Endothelial cell of umbilical vein (primary cell): ENCODE results near the gene HSDL2.

Experiments used
- CTCF ChIP-seq, 2 donors: IDR thresholded peaks; 1 replicate in 1 of 2; 2 replicates in 1 of 2; pipeline ENCODE4 v1.5.1; 2011; ENCODE audit warnings: low read length in 2 of 2, mild to moderate bottlenecking in 2 of 2, moderate library complexity in 2 of 2, control low read depth in 1 of 2, inconsistent platforms in 1 of 2, low read depth in 1 of 2; ENCODE audit not compliant: insufficient read depth in 1 of 2; ENCODE audit errors: extremely low read depth in 1 of 2
- EZH2 ChIP-seq: IDR thresholded peaks from 2 replicates; pipeline ENCODE4 v1.6.1; 2012; ENCODE audit warnings: borderline replicate concordance, low read depth, mild to moderate bottlenecking, moderate library complexity, low read length, inconsistent platforms; ENCODE audit not compliant: severe bottlenecking
- JUN ChIP-seq: IDR thresholded peaks from 2 replicates; pipeline ENCODE4 v1.6.1; 2011; ENCODE audit warnings: borderline replicate concordance, low read depth; ENCODE audit not compliant: insufficient read length, insufficient read depth
- POLR2A ChIP-seq: IDR thresholded peaks from 2 replicates; pipeline ENCODE4 v1.6.1; 2012; ENCODE audit warnings: low read depth, mild to moderate bottlenecking, control low read depth, low read length

DNA sequence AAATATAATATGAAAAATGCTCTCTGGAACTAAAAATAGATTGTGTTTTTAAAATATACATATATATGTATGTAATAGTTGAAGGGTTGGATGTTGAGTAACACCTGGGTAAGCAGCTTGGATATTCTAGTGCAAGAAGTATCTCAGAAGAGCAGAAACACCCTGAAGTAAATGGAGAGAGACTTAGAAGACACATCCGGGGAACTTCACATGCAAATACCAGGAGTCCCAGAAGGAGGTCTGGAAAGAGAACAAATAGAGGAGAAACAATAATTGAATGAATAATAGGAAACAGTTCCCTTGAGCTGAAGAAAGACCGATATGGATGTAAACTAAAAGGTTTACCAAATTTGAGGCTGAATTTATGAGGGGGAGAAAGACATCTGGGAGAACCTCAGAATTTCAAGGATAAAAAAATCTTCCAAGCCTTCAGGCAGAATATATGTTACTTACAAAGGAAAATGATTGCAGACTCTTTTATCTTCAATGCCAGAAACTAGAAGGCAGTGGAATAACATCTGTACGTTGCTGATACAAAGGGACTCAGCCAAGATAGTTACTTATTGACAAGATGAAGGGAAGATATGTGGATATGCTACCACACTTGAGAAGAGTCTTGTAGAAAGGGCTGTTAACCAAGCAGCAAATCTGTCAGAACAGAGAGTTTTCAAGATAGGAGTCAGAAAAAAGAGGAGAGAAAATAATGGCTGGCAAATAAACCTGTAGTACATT, 42.7 kb downstream of the HSDL2 start:
- TF ChIP-seq CTCF (IDR thresholded peaks at IDR 0.05; ENCODE audit: extremely low read depth in 1 of 2, insufficient read depth in 1 of 2, low read depth in 1 of 2, low read length in 2 of 2), result no peak
- no peak for TF ChIP-seq POLR2A
- TF ChIP-seq EZH2, result no peak
- no peak for TF ChIP-seq JUN
